SK-N-MC (cell line): ENCODE data around the gene PRR15.

ENCODE experiments used
- EZH2 ChIP-seq: fragments of 200-600 bp; sonication (generic); IDR thresholded peaks from one replicate; pipeline ENCODE4 v1.6.1; 2017; ENCODE audit warnings: antibody characterized with exemption
- POLR2AphosphoS5 ChIP-seq: IDR thresholded peaks from 2 replicates; pipeline ENCODE4 v1.6.1; 2012; ENCODE audit warnings: mild to moderate bottlenecking, low read depth, low read length, borderline replicate concordance

- no peak for TF ChIP-seq EZH2
- TF ChIP-seq POLR2AphosphoS5: no peak
Measured at GRCh38 chr7:29552392-29552791, 11.2 kb upstream of the PRR15 start.
